HFFc6 (cell line): Measurements from ENCODE around the gene UGT2B11. TPM values are rescaled to one million over a fixed set of nuclear protein-coding genes. Genes with fewer than 3 reads are reported as not detected.
"Not testable (repeated sequence)": the region's sequence is repeated elsewhere in the genome, so short reads cannot be mapped to it uniquely, and the experiment has no call there.

Experiments used
- DNase-seq: peaks from one replicate; pipeline ENCODE4 v3.0.0-alpha.2; 2018
- H3K27ac Mint-ChIP-seq: 2 replicates; pipeline ENCODE4 v1.8.0; 2020; ENCODE audit warnings: mild to moderate bottlenecking, mixed read lengths
- H3K27me3 Mint-ChIP-seq: 2 replicates; pipeline ENCODE4 v1.8.0; 2021; ENCODE audit warnings: mild to moderate bottlenecking, moderate library complexity, mixed read lengths; ENCODE audit not compliant: insufficient read depth
- H3K36me3 Mint-ChIP-seq: 2 replicates; pipeline ENCODE4 v1.8.0; 2021; ENCODE audit warnings: low read depth, mixed read lengths
- H3K4me1 Mint-ChIP-seq: 2 replicates; pipeline ENCODE4 v1.8.0; 2020; ENCODE audit warnings: low read depth, mixed read lengths
- H3K4me3 Mint-ChIP-seq: 2 replicates; pipeline ENCODE4 v1.8.0; 2020; ENCODE audit warnings: mild to moderate bottlenecking, moderate library complexity, mixed read lengths
- H3K9me3 Mint-ChIP-seq: 2 replicates; pipeline ENCODE4 v1.8.0; 2020; ENCODE audit warnings: mild to moderate bottlenecking, mixed read lengths
- total RNA-seq, 6 experiments: library from RNA; stranded (reverse); fragmentation: NEBNext Ultra II Directional; extraction: Animal tissue kit (Norgen Biotek cat#: 25700); gene quantifications; 2 replicates in 1 of 6; 3 replicates in 5 of 6; pipeline ENCODE4 v1.2.3, GENCODE V29; 2021
- TF ChIP-seq, protein P1 (sequence below): fragments of 200-600 bp; sonication (generic); IDR thresholded peaks from 2 replicates; pipeline ENCODE4 v1.5.0; 2021; ENCODE audit warnings: antibody characterized with exemption, mild to moderate bottlenecking

Gene UGT2B11
- total RNA-seq, 6 experiments from 2014 or later = not detected

DNA sequence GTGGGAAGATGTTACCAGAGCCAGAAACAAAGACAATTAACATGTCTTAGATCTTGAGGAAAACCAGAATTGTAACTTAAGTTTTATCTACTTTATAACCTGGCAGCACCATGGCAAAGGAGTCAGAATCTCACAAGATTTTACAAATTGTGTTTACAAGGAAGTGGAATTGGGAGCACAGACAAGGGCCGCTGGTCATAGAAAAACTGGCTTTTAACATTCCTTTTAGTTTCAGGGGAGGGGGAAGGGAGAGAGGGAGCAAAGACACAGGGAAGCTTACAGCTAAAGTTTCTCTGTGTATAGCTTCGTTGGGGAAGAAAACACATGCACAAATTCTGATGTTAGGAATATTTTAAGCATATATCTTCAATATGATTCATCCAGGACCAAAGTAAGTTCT, 10.3 kb upstream of the UGT2B11 start:
- no peak overlapping the region for H3K4me3 Mint-ChIP-seq
- H3K9me3 Mint-ChIP-seq = peaks cover 12% of the 10 kb centered on the region; the same call in 1 of the 2 replicates
- H3K36me3 Mint-ChIP-seq = no peaks in the 10 kb centered on the region
- DNase-seq = no peak
- no peaks in the 10 kb centered on the region for H3K4me1 Mint-ChIP-seq
- no peaks in the 10 kb centered on the region for H3K27me3 Mint-ChIP-seq
- TF ChIP-seq, protein P1, sequence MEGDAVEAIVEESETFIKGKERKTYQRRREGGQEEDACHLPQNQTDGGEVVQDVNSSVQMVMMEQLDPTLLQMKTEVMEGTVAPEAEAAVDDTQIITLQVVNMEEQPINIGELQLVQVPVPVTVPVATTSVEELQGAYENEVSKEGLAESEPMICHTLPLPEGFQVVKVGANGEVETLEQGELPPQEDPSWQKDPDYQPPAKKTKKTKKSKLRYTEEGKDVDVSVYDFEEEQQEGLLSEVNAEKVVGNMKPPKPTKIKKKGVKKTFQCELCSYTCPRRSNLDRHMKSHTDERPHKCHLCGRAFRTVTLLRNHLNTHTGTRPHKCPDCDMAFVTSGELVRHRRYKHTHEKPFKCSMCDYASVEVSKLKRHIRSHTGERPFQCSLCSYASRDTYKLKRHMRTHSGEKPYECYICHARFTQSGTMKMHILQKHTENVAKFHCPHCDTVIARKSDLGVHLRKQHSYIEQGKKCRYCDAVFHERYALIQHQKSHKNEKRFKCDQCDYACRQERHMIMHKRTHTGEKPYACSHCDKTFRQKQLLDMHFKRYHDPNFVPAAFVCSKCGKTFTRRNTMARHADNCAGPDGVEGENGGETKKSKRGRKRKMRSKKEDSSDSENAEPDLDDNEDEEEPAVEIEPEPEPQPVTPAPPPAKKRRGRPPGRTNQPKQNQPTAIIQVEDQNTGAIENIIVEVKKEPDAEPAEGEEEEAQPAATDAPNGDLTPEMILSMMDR = no peak
- no peak overlapping the region for H3K27ac Mint-ChIP-seq

DNA sequence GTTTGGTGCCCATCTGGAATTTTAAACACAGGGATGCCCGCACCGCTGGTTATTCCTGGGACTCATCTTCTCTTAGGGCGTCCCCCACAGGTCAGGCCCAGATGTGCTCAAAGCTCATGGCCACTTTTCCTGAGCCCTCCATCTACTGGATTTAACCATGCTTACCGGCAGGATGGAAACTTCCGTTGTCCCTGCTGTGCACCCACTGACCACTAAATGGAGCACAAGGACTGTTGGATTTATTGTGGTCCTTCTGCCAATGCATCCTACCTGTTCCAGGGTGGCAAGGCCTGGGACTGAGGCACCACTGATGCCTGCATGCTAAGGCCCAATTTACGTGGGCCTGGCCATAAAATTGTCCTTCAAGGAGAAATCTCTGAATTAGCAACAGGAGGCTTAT, 8.7 kb upstream of the UGT2B11 start:
- H3K4me1 Mint-ChIP-seq, DNase-seq, H3K36me3 Mint-ChIP-seq, H3K27me3 Mint-ChIP-seq, H3K4me3 Mint-ChIP-seq, H3K27ac Mint-ChIP-seq: not testable (repeated sequence)
- peaks cover 12% of the 10 kb centered on the region for H3K9me3 Mint-ChIP-seq

DNA sequence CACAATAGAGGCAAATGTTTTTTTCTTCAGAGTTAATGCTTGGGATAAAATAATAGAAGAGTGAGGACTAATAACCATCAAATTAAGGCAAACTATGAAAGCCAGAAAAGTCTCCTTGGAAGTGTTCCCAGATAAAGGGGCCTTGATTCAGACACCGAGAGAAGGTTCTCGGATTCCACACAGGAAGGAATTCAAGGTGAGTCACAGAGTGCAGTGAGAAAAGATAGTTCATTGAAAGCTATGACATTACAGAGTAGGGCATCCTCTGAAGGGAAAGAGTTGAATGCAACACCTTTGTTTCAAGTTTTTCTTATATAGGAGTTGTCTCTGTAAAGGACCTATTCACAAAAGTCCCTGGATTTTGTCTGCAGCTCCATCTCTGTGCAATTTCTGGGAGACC, 3.9 kb upstream of the UGT2B11 start:
- H3K4me3 Mint-ChIP-seq, H3K36me3 Mint-ChIP-seq, H3K4me1 Mint-ChIP-seq, H3K9me3 Mint-ChIP-seq, DNase-seq, H3K27ac Mint-ChIP-seq, H3K27me3 Mint-ChIP-seq: not testable (repeated sequence)

DNA sequence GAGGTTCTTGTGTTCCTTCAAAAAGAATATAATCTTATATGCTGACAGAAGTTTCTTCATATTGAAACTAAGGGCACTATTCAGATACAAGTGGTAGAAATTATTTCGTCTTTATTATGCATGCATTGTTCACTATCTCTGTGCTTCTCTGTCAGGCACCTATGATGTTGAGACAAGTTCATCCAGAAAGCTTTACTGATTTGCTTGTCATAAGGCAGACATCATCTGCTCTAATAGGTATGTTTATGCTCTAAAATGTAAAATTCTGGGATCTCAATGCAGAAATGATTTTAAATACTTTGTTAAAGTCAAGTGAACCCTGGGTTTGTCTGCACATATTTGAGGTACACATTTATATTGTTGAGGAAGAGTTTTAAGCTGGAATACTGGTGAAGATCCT, 3.6 kb downstream of the UGT2B11 start:
- Mint-ChIP-seq H3K4me1 (no peaks in the 10 kb centered on the region), H3K27ac (no peak overlapping the region), H3K9me3 (no peaks in the 10 kb centered on the region), H3K36me3 (no peaks in the 10 kb centered on the region), H3K27me3 (no peaks in the 10 kb centered on the region; the same call in 1 of the 2 replicates), H3K4me3 (no peak overlapping the region)
- TF ChIP-seq, protein P1 = no peak
- no peak for DNase-seq

DNA sequence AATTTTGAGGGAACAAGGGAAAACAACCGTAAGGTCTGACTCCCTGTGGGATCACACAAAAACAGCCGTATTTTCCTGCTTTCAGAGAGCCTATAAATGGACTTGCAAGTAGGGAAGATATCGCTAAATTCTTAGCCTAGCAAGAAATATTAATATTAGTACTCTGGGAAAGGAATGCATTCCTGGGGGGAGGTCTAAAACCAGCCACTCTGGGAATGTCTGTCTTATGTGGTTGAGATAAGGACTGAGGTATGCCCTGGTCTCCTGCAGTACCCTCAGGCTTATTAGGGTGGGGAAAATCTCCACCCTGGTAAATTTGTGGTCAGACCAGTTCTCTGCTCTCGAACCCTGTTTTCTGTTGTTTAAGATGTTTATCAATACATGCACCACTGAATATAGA, 16.0 kb downstream of the UGT2B11 start:
- H3K4me3 Mint-ChIP-seq, H3K27ac Mint-ChIP-seq, H3K36me3 Mint-ChIP-seq, H3K4me1 Mint-ChIP-seq, H3K27me3 Mint-ChIP-seq, DNase-seq, H3K9me3 Mint-ChIP-seq: not testable (repeated sequence)

DNA sequence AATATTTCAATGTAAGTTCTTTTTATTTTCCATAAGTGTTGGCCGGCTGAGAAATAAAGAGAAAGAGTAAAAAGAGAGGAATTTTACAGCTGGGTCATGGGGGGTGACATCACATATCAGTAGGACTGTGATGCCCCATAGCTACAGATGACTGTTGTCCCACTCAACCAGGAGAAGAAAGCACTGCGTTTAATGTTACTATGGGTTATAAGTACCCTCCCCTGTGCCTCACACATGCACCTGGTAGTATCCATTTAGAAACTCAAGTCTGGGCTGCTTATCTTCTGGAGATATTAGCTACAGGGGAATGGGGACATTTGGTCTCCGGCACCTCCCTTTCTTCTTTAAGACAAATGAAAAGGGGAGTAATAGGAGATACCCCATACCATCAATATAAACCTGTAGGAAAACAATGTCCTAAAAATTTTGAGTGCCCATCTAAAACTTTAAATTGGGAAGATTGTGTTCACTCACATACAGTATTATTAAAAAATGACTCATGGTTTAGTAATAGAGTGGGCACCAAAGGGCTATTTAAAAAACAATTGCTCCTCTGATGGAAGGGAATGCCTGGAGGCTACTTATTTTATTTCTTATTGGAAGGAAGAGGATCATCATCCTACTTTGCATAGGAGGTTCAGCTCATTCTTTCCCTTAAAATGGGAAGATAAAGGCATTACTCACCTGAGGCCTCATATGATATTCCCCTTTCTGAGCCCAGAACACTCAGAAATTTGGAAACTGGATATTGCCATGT, 18.2 kb downstream of the UGT2B11 start:
- TF ChIP-seq, protein P1 = no peak
- Mint-ChIP-seq H3K36me3 (no peaks in the 10 kb centered on the region), H3K27ac (no peak overlapping the region), H3K4me3 (no peak overlapping the region), H3K4me1 (no peaks in the 10 kb centered on the region), H3K9me3 (peaks cover 4% of the 10 kb centered on the region), H3K27me3 (peaks cover 3% of the 10 kb centered on the region)
- no peak for DNase-seq

DNA sequence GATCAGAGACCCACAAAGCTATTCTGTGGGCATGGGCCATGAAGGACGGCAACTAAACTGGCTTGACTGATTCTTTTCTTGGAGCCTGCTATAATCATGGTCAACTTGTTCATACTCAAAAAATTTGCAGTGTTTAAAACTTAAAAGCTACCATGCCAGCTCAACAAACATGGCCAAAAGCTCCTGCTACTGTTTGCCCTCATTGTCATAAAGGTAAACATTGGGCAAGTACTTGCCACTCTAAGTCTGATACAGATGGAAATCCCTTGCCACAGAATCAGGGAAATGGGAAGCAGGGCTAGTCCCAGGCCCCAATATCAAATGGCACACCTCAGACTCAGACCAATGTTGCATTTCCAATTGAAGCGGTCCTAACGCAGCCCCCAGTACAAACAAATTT, 20.4 kb downstream of the UGT2B11 start:
- no peak overlapping the region for H3K4me3 Mint-ChIP-seq
- no peak overlapping the region for H3K27ac Mint-ChIP-seq
- TF ChIP-seq, protein P1 = no peak
- no peak for DNase-seq
- H3K36me3 Mint-ChIP-seq = no peaks in the 10 kb centered on the region
- H3K9me3 Mint-ChIP-seq = peaks cover 4% of the 10 kb centered on the region
- no peaks in the 10 kb centered on the region for H3K4me1 Mint-ChIP-seq
- H3K27me3 Mint-ChIP-seq = peaks cover 3% of the 10 kb centered on the region

DNA sequence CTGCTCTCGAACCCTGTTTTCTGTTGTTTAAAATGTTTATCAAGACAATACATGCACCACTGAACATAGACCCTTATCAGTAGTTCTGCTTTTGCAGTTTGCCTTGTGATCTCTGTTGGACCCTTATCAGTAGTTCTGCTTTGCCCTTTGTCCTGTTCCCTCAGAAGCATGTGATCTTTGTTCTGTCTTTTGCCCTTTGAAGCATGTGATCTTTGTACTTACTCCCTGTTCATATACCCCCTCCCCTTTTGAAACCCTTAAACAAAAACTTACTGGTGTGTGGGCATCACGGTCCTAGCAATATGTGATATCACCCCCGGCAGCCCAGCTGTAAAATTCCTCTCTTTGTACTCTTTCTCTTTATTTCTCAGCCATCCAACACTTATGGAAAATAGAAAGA, 22.6 kb downstream of the UGT2B11 start:
- H3K4me3 Mint-ChIP-seq, H3K4me1 Mint-ChIP-seq, DNase-seq, H3K27ac Mint-ChIP-seq, H3K27me3 Mint-ChIP-seq, H3K9me3 Mint-ChIP-seq, H3K36me3 Mint-ChIP-seq: not testable (repeated sequence)

DNA sequence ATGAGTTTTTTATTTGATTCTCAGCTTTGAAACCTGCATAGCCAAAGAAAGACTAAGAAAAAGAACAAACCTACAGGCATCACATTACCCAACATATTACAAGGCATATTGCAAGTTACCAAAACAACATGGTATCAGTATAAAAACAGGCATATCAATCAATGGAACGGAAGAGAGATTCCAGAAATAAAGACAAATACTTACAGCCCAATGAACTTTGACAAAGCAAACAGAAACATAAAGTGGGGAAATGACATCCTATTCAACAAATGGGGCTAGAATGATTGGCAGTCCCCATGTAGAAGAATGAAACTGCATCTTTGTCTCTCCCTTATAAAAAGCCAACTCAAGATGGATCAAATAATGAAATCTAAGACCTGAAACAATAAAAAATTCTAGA, 23.9 kb downstream of the UGT2B11 start:
- not testable (repeated sequence) for H3K27ac Mint-ChIP-seq, H3K36me3 Mint-ChIP-seq, DNase-seq, H3K27me3 Mint-ChIP-seq, H3K4me3 Mint-ChIP-seq, H3K4me1 Mint-ChIP-seq, H3K9me3 Mint-ChIP-seq

DNA sequence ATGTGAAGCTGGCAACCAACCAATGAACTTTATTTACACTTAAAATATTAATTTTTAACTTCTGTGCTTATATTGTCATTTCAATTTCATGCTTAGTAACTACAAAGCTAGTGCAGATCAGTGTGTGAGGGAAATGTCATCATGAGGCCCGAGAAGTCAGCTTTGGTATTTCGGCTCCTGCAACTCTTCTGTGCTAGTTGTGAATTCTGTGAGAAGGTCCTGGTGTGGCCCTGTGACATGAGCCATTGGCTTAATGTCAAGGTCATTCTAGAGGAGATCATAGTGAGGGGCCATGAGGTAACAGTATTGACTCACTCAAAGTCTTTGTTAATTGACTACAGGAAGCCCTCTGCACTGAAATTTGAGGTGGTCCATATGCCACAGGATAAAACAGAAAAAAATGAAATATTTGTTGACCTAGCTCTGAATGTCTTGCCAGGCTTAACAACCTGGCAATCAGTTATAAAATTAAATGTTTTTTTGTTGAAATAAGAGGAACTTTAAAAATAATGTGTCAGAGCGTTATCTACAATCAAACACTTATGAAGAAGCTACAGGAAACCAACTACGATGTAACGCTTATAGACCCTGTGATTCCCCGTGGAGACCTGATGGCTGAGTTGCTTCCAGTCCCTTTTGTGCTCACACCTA, 32.9 kb downstream of the UGT2B11 start:
- H3K4me3 Mint-ChIP-seq, H3K27ac Mint-ChIP-seq, H3K27me3 Mint-ChIP-seq, H3K4me1 Mint-ChIP-seq, H3K9me3 Mint-ChIP-seq, DNase-seq, H3K36me3 Mint-ChIP-seq: not testable (repeated sequence)
